GM11168 (cell line): ENCODE measurements around the gene OCRL.

Source experiments
- in situ Hi-C: fragments of 300-500 bp; cut with MboI; formaldehyde crosslinking; loops from one replicate; pipeline ENCODE4 v1.12.0; 2022; ENCODE audit warnings: low sequenced_read_pairs; ENCODE audit not compliant: unreplicated experiment

Gene OCRL

GRCh38 chrX:129577877-129578276 is 37.8 kb downstream of the OCRL start:
- in situ Hi-C loops = no loop called here

- in situ Hi-C loops = no loop called here
Measured at GRCh38 chrX:129581904-129582303, 41.8 kb downstream of the OCRL start.

- in situ Hi-C loops = no loop called here
Measured at GRCh38 chrX:129585167-129585566, 45.1 kb downstream of the OCRL start.

GRCh38 chrX:129585691-129586090 is 45.6 kb downstream of the OCRL start:
- in situ Hi-C loops = no loop called here

- in situ Hi-C loops = no loop called here
Measured at GRCh38 chrX:129586446-129586845, 46.4 kb downstream of the OCRL start.

- in situ Hi-C loops = no loop called here
Measured at GRCh38 chrX:129590596-129590995, 50.5 kb downstream of the OCRL start.

- in situ Hi-C loops = no loop called here
Measured at GRCh38 chrX:129593137-129593536, 53.1 kb downstream of the OCRL start.

- in situ Hi-C loops = no loop called here
Measured at GRCh38 chrX:129594781-129595180, 54.7 kb downstream of the OCRL start.

- in situ Hi-C loops = no loop called here
Measured at GRCh38 chrX:129596077-129596476, 56.0 kb downstream of the OCRL start.

GRCh38 chrX:129597905-129598304 is 57.8 kb downstream of the OCRL start:
- in situ Hi-C loops = no loop called here

- in situ Hi-C loops = no loop called here
Measured at GRCh38 chrX:129599499-129599898, 59.4 kb downstream of the OCRL start.

- in situ Hi-C loops = loop anchor here (25.0 kb wide), 2 partner anchors 137 to 462 kb away; partner anchors contain the start of gene XPNPEP2
Measured at GRCh38 chrX:129599996-129600395, 59.9 kb downstream of the OCRL start.

- in situ Hi-C loops = loop anchor here (25.0 kb wide), 2 partner anchors 136 to 461 kb away; partner anchors contain the start of gene XPNPEP2
Measured at GRCh38 chrX:129600981-129601424, 60.9 kb downstream of the OCRL start.

GRCh38 chrX:129606918-129607317 is 66.9 kb downstream of the OCRL start:
- in situ Hi-C loops = loop anchor here (25.0 kb wide), 2 partner anchors 130 to 455 kb away; partner anchors contain the start of gene XPNPEP2

- in situ Hi-C loops = loop anchor here (25.0 kb wide), 2 partner anchors 129 to 454 kb away; partner anchors contain the start of gene XPNPEP2
Measured at GRCh38 chrX:129608496-129608895, 68.4 kb downstream of the OCRL start.

GRCh38 chrX:129609395-129609794 is 69.3 kb downstream of the OCRL start:
- in situ Hi-C loops = loop anchor here (25.0 kb wide), 2 partner anchors 128 to 453 kb away; partner anchors contain the start of gene XPNPEP2

GRCh38 chrX:129612396-129612795 is 72.3 kb downstream of the OCRL start:
- in situ Hi-C loops = loop anchor here (25.0 kb wide), 2 partner anchors 125 to 450 kb away; partner anchors contain the start of gene XPNPEP2

- in situ Hi-C loops = loop anchor here (25.0 kb wide), 2 partner anchors 124 to 449 kb away; partner anchors contain the start of gene XPNPEP2
Measured at GRCh38 chrX:129613596-129613995, 73.5 kb downstream of the OCRL start.

- in situ Hi-C loops = loop anchor here (25.0 kb wide), 2 partner anchors 123 to 448 kb away; partner anchors contain the start of gene XPNPEP2
Measured at GRCh38 chrX:129614481-129615255, 74.6 kb downstream of the OCRL start.

GRCh38 chrX:129617420-129617819 is 77.4 kb downstream of the OCRL start:
- in situ Hi-C loops = loop anchor here (25.0 kb wide), 2 partner anchors 120 to 445 kb away; partner anchors contain the start of gene XPNPEP2

GRCh38 chrX:129618997-129619396 is 78.9 kb downstream of the OCRL start:
- in situ Hi-C loops = loop anchor here (25.0 kb wide), 2 partner anchors 118 to 443 kb away; partner anchors contain the start of gene XPNPEP2
